D721Med (cell line): Measurements from ENCODE around the gene SELENOP.
"Not testable (repeated sequence)": the region's sequence is repeated elsewhere in the genome, so short reads cannot be mapped to it uniquely, and the experiment has no call there.

Experiments used
- DNase-seq: peaks from one replicate; pipeline ENCODE4 v3.0.0; 2011; ENCODE audit warnings: low spot score; ENCODE audit not compliant: insufficient read length
- FAIRE-seq: peaks from 2 replicates; lab custom pipeline; 2011; peaks lifted over from hg19 to GRCh38; lab: Jason Lieb, UNC
- TF ChIP-seq, protein P1 (sequence below): IDR thresholded peaks from 2 replicates; pipeline ENCODE4 v1.5.1; 2012; ENCODE audit warnings: mild to moderate bottlenecking, control low read depth; ENCODE audit not compliant: insufficient read depth; ENCODE audit errors: missing control alignments

The SELENOP gene

DNA sequence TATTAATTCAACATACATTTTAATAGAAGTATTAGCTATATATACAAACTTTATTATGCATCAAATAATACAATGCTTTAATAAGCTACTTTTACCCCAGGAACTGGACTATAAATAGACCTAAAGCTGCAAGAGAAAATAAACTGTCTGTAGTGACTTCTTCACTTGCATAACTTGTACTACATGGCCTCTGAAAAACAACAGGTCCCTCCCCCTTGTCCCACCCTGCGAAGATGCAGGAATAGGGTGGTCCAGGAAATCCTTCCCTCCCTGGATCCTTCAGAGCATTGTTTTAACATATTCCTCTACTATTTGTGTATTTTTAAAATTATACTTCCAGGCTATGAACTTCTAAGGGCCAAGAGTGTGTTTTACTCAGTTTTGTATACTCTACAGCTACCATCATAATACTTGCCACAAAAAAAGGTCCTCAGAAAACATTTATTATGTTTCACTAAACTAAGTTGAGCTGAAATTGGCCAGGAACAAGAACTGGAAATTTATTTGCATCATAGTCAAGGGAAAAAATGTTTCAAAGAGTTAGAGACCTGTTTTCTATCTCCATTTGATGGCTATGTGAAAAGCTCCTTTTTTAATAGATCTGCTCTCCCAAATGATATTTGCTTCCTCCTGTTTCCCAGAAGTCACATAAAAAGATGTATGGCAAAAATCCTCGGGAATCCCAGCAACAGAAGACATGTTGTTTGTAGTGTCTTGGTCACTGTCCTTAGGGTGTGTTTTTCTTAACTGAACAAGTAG is 15.2 kb upstream of the SELENOP start:
- FAIRE-seq (no peak), DNase-seq (no peak)
- TF ChIP-seq, protein P1, sequence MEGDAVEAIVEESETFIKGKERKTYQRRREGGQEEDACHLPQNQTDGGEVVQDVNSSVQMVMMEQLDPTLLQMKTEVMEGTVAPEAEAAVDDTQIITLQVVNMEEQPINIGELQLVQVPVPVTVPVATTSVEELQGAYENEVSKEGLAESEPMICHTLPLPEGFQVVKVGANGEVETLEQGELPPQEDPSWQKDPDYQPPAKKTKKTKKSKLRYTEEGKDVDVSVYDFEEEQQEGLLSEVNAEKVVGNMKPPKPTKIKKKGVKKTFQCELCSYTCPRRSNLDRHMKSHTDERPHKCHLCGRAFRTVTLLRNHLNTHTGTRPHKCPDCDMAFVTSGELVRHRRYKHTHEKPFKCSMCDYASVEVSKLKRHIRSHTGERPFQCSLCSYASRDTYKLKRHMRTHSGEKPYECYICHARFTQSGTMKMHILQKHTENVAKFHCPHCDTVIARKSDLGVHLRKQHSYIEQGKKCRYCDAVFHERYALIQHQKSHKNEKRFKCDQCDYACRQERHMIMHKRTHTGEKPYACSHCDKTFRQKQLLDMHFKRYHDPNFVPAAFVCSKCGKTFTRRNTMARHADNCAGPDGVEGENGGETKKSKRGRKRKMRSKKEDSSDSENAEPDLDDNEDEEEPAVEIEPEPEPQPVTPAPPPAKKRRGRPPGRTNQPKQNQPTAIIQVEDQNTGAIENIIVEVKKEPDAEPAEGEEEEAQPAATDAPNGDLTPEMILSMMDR = no peak

DNA sequence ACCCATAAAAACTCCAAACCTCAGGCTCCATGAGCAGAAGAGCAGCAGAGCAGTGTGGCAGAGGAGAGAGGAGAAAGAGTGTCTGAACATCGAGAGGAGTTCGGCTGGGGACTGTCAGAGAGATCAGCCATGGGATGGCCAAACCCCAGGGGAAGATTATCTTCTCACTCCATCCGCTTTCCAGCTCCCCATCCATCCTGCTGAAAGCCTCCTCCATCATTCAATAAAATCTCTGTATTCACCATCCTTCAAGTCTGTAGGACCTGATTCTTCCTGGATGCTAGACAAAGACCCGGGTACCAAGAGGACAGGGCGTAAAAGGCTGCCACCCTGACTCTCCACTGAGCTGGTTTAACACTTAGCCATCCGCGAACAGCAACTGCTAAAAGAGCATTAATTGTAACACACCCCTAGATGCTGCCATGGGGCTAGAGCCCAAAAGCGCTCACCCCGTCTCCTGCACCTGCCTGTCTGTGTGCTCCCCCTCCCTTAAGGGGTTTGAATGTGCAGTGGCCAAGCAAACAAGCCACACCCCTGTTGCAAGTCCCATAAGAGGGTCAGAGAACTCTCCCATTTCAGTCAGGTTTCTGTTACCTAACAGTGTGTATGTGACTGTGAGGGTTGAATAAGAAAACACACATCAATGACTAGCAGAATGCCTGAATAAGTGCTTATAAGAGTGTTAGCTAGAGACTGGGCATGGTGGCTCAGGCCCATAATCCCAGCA is 13.9 kb upstream of the SELENOP start:
- TF ChIP-seq, protein P1 = no peak
- DNase-seq (no peak), FAIRE-seq (no peak)

- TF ChIP-seq, protein P1 = no peak
- DNase-seq = no peak
- FAIRE-seq = no peak
Measured at GRCh38 chr5:42824347-42824976, 12.8 kb upstream of the SELENOP start.

DNA sequence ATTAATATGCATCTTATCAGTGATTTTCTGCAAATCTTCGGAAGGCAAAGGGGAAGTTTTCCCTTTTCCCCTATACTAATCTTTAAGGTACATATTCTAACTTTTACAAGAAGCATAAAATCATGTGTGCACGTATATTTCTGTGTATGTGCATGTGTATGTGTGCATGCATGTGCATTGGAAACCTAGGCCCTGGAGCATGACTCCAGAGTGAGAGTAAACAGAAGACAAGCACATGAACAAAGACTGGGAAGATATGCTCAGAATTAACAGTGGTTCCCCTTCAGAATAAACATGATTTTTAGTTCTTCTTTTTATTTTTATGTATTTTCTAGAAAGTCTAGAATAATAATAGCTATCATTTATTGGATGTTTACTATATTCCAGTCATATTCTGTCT is 10.9 kb upstream of the SELENOP start:
- no peak for DNase-seq
- no peak for FAIRE-seq
- TF ChIP-seq, protein P1 = no peak

DNA sequence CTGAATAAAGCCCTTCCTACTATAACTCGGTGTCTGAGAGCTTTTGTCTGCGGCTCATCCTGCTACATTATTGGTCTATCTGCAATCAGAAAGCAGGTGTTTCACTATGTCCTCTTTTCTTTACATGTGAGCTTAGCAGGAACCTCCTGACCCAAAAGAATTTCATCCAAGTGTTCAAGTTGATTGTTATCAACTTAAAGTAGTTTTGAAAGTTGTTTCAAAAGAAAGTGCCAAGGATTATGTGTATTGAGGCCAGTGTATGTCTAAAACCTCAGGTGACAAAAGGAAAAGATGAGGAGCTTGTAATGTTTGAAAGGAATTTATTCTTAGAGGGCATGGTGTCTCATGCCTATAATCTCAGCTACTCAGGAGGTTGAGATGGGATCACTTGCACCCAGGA is 8.1 kb upstream of the SELENOP start:
- FAIRE-seq (no peak), DNase-seq (no peak)
- TF ChIP-seq, protein P1 = no peak

- not testable (repeated sequence) for FAIRE-seq, DNase-seq
Measured at GRCh38 chr5:42816546-42816945, 4.9 kb upstream of the SELENOP start.

DNA sequence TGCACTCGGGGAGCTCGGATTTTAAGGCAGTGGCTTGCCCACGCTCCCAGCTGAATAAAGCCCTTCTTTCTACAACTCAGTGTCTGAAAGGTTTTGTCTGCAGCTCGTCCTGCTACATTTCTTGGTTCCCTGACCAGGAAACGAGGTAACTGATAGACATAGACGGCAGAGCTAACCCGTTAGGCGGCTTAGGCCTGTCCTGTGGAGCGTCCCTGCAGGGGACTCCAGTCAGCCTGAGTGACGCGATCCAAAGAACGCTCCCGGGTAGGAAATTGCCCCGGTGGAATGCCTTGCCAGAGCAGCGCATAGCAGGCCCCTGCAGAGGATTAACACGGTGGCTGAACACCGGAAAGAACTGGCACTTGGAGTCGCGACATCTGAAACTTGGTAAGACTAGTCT is 1.8 kb upstream of the SELENOP start:
- TF ChIP-seq, protein P1 = no peak
- DNase-seq (no peak), FAIRE-seq (no peak)
